RKO (cell line): Measurements from ENCODE around the gene CCNT1.

Experiments
- DNase-seq: peaks from one replicate; pipeline ENCODE4 v3.0.0-alpha.2; 2016; ENCODE audit warnings: low spot score

CCNT1 gene

DNA sequence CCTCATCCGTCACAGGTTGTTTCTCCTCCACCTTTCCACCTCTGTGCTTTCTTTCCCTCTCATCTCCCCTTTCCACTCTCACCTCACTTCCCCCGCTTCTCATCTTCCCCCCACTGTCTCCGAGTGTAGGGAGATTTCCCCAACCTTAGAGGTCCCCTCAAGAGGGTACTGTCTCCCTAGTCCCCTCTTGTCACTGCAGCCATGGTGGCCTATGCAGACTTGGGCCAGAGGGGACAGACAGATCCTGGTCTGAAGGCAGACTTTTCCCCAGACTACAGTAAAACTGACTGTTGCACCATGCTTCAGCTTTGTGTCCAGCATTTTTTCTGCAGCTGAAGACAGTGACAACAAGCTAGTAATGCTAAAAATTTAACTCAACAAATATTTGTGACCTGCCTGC is 75.7 kb downstream of the CCNT1 start:
- no peak for DNase-seq

DNA sequence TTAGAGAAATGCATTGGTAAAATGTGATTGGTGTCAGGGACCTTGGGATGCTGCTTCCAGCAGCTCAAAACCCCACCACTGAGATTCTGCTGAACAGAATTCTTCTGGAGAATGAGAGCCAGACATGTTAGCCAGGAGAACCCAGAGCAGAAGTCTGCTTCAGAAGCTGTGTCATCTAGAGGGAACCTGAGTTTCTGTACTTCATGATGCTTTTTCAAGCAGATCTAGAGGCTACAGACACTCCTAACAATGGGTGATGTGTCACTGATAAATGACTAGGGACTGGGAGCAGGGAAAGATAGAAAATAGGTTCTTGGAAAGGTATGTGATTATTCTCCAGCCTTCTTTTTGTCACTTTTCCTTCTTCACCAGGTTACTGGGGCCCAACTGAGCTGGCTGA is 76.1 kb downstream of the CCNT1 start:
- no peak for DNase-seq
